HG03558 (cell line): Measurements from ENCODE around the gene PPP2R2B.

Source experiments
- ATAC-seq: cut with Tn5 transposase; IDR thresholded peaks from one replicate; pipeline ENCODE4 v1.9.1; 2021; ENCODE audit warnings: moderate number of reproducible peaks; ENCODE audit not compliant: unreplicated experiment; ENCODE audit errors: extremely low read depth

PPP2R2B gene

DNA sequence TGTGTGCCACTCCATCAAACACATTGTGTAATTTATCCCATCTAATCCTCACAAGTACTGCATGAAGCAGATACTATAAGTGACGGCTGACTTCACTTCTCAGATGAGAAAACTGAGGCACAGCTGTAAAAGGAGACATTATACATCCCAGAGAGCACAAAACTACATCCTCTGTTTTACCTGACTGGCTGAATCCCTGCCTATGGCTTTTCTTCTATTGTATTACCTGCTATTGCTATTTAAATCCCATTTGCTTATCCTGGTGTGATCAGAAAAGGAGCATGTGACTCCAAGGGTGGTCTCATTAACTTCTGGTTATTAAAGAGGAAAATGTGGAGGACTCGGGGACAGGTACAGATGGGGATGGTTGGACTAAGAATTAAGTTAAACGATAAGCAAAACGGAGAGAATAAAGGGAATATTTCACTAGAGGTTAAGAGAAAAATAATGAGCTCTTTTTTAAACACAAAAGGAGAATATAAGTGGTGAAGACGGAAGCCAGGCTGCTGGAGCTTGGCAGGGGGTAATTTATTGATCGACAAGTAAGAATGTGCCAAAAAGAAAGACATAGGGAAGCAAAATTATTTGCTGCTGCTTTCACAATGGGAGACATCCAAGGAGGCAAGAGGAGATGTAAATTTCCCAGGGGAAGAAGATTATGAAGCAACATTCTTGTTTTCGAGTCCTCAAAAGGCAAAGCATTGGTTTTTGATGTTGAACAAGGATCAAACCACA, 206.8 kb downstream of the PPP2R2B start:
- no peak for ATAC-seq

DNA sequence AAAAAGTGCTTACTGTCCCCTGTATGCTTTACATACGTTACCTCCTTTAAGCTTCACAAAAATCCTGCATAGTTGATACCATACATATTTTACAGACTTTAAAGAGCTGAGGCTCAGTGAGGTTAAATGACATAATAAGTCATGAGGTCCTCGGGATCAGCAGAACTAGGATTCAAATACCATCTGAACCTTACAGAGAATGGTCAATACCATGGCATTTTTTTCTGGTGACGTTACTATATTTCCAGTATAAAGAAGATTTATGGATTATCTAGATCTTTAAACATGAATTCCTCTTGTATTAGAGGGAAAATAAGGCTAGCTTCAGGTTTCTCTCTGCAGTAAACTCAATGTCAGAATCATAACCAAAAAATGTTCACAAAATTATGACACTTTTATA, 208.9 kb downstream of the PPP2R2B start:
- no peak for ATAC-seq

DNA sequence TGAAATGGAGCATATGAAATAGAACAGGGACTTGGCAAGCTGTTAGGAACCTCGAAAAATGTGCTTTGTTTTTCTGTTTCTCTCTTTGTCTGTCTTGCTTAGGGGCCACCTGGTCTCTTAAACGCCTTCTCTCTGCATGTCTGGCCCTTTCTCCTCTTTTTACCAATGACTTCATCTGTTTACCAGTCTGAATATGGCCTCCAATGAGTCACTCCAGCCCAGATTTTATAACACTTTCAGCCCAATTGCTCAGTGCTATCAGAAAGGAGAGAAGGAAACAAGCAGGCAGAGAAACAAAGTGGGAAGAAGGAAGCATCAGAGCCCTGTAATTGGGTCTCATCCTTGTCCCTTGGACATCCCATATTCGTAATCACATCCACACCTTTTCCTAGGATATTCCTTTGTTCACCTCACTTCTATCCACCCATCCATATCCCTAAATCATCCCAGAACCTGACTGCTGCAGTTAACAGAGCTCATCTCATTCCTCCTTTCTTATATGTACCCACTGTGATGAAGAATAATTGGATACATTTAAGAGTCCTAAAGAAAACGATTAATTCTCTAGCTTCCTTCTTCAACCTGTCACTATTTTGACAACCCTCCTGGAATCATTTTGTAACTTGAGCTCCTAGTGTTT, 210.8 kb downstream of the PPP2R2B start:
- no peak for ATAC-seq

DNA sequence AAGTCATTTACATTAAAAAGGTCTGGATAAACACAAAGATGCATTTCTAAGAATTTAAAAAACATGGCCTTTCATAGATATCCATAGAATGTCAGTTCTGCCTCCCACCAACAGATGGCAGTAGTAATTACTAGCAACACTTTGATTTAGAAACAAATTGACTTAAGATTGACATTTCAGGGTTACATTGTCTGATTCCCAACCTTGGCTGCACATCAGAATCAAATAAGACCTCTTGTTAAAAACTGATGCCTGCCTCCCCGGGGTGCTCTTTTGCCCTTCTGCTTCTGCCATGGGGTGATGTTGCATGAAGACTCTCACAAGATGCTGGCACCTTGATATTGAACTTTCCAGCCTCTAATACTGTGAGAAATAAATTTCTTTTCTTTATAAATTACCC, 216.3 kb downstream of the PPP2R2B start:
- ATAC-seq: no peak

DNA sequence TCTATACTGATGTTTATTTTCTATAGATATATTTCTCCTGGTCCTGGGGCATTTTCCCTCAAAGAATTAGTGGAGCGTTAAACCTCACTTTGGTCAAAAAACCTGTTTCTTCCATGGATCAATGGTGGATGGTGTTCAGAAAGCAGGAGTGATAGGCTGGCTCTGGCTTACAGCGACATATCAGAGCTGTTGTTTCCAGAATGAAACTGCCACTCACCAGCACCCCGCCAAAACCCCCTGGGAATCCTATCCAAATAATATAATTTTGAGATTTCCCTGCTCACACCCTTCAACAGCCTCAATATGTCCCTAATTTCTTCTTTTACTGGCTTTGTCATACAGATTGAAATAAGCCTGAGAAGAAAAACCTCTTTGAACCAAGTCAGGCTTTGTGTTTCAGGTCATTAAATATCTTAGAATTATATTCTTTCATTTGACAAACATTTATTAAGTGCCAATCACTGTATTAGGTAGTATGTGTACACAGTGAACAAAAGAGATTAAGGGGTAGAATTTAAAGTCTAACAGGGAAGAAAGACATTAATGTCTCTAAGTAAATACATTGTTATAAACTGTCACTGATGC, 218.1 kb downstream of the PPP2R2B start:
- ATAC-seq: no peak

DNA sequence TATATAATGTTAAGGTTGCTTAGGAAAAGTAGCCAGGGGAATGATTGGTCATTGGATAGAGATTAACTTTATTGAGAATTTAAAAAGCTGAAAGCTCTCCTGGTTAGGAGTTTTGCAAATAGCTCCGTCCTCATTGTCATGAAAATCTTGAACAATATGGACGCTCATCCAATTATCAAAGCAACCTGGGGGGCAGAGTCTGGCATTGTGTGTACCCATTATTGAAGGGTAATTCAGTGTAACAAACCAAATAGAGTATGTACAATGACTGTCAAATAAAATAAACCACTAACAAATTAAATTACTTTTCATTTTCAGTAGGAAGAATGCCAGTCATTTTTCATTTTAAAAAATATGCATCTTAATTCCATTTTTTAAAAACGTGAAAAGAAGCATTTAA, 218.6 kb downstream of the PPP2R2B start:
- ATAC-seq: no peak

DNA sequence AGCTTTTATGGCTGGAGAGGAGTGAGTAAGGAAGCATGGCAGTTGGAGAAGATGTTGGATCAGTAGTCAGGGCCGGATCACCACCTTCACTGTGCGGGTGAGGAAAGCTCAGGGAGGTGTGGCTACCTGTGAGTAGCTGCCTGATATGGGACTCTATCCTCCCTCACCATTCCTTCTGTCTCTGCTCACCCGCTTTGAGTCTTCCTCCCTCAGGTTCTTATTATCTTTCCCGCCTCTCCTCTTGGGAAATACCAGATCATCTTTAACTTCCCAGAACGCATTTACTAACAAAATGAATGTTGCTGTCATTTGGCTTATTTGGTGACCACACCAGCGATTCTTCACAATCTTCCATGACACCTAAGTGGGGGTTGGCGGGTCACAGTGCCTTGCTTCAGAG, 221.9 kb downstream of the PPP2R2B start:
- no peak for ATAC-seq

DNA sequence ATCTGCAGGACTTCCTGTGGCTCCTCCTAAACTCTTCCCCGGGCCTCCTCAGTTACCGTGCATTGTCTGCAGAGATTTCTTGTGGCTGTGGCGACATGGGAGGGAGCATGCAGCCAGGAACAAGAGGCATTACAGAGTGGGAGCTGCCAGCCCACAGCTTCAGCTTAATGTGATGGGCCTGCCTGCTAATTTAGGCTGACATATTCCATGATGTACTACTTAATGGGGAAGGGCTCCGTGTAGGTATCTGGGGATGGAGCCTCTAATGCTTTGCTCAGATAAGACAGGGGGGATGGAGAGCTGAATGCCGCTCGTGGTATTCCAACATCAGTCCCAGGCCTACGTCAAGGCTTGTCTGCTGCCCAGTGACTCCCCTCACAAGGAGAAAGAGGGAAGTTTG, 225.0 kb downstream of the PPP2R2B start:
- no peak for ATAC-seq

DNA sequence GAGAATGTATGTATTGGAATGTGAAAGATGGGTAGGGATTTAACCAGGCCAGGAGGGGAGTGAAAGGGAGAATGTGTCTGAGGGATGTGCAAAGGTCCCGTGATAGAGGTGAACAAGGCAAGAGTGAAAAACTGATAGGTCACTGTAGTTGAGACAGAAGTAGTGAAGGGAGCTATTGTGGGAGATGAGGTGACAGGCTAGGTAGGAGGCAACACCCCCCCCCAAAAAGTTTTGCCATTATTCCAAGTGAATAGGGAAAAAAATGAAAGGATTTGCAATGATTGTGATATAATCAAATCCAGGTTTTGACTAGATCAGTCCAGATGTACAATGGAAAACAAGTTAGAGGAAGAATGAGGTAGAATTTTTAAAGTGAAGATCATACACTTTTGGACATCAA, 226.0 kb downstream of the PPP2R2B start:
- ATAC-seq: no peak

DNA sequence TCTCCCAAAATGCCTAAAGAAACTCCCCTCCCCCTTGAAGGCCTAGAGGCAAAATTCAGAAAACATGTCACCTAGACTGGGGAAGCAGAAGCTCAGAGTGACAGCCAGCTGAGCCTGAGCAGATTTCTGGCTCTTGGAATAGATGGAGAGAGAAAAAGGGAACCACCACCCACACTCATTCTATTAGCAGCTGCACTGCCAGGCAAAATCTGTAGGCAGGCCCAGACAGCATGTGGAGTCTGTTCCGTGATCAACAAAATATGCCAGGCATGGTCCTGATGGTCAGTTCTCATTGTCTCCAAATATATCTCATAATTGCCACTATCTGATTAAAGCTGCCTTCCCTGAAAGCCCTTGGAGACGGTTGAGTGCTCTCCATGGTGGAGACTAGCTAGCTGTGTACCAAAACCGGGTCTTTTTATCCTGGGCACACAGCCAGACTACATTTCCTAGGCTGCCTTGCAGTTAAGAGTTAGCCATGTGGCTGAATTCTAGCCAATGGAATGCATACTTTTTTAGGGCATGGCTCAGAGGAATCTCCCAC, 230.8 kb downstream of the PPP2R2B start:
- no peak for ATAC-seq

DNA sequence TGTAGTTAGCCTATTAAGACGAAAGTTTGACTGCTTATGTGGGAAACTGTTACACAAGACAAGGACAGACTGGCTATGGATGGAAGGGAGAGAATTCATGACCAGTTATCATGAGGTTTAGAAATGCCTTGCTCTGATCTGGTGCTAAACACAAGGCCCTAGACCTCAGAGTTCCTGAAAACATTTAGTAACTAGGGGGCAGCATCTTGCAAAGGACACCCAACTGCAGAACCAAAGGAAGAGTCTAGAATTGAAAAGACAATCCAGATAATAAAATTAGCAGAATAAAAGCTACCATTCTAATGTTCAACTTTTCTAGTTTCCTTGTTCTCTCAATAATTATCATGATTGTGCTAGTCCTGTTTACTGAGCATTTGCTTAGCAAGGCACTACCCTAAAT, 232.1 kb downstream of the PPP2R2B start:
- no peak for ATAC-seq

DNA sequence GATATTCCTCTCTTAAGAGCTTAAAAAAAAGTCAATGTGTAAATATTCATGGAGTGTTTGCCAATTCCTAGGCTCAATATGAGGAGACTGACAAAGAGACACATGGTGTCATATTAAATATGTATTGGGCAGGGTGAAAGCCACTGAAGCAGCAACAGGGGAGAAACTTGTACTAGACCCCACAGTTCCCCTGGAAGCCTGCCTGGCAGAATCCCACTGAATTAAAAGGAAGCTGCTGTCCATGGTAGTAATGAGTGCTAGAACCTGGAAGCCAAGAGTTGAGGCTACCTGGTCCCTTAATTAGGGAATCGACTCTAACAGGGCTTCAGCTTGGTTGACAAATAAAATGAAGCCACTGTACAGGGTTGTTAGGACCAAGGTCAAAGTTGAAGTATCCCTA, 233.2 kb downstream of the PPP2R2B start:
- ATAC-seq: no peak

DNA sequence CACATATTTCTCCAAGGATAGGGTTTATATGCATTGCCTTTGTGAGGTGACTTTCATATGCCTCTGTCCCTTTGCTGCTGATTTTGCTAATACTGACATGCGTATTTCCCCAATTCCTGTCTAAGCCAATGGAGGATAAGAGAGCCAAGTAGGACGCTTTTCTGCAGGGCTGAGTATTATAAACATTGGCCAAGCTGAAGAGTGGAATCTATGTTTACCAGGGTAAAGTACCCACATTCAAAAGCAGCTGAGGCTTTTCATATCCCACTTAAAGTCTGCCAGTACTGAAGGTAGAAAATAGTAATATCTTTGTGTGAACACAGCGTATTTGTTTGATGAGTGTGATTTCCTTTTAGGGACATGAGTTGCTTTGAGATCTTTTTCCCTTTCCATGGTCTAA, 233.7 kb downstream of the PPP2R2B start:
- no peak for ATAC-seq

DNA sequence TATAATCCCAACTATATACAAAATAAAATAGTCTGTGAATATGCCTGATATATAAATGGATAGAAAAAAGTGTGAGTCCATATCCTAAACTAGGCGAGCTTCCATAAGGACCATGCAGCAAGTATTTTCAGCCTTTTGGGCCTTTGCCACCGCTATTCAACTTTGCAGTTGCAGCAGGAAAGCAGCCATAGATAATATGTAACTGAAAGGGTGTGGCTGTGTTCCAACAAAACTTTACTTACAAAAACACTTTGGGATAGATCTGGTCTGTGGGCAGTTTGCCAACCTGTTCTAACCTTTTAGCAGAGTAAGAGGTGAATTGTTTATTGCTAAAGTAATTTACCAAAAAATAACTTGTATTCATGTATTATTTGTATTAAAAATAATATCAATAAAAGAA, 234.8 kb downstream of the PPP2R2B start:
- no peak for ATAC-seq

DNA sequence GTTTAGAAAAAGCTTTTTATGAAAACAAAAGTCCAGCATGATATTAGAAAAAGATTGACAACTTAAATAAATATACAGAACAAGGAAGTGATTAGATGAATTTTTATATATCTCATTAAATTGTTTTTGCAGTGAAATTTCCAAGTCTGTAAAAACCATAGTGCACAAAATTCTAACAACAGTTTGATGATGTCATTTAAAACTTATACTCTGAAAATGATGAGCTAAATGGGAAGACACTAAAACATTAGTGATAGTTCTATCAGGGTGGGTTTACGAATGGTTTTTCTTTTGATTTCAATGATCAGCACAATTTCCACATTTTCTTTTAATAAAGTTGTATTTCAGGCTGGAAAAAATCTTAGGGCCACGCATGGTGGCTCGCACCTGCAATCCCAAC, 236.1 kb downstream of the PPP2R2B start:
- no peak for ATAC-seq

DNA sequence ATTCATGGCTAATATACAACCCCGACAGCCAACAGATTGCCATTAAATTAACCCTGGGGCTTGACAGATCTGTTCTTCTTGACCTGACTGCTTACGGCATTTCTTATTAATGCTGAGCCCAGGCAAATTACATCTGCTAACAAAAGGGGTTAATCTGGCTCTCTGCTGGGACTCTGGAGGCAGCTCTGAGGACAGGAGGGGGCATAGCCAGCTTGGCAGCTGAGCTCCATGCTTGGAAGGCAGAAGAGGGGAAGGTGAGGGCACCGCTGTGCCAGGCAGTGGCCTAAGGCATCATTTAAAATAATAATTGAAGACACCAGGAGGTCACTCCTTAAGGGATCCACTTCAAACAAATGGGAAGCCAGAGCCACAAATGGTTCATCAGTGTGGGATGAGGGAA, 236.6 kb downstream of the PPP2R2B start:
- no peak for ATAC-seq

DNA sequence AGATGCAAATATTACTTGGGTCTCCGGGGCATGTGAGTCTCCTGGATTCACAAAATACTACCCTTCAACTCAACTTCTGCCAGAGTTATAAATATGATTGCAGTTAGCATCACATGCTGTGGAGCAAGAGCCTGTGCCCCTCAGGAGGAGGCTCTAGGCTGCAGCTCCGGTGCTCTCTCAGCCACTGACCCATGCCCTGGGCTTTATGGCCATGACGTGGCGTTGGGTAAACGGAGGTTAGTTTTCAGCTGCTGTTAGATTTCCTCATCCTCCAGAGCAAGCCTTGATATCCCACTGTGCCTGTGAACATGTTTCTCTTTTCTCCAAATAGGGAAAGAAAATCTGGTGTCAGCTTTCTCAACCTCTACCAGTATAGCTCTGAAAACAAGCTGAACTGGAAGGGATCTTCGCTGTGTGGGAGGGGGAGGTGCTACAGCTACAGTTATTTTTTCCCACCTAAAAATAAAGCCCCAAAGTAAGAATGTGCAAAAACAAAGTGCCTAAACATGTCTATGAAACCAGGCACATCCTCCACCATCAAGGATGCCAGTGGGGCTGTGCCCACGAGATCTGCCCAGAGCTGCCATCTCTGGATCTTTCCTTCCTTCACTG, 238.2 kb downstream of the PPP2R2B start:
- ATAC-seq: no peak

DNA sequence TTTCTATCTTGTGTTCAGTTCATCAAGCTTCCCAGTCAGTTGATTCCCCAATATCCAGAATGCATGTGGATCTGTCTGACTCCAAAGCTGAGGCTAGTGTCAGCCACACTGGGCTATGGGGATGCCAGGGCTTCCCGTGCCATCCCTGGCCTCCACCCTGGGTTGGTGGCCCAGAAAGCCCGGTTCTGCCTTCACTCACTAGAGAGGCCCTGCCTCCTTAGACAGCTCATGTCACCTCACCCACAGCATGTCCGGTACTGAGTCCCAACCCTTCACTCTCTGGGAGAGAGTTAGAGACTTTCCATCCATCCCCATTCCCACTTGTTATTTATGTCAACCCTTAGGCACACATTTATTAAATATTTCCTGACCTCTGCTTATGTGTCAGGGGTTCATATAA, 243.1 kb downstream of the PPP2R2B start:
- no peak for ATAC-seq

DNA sequence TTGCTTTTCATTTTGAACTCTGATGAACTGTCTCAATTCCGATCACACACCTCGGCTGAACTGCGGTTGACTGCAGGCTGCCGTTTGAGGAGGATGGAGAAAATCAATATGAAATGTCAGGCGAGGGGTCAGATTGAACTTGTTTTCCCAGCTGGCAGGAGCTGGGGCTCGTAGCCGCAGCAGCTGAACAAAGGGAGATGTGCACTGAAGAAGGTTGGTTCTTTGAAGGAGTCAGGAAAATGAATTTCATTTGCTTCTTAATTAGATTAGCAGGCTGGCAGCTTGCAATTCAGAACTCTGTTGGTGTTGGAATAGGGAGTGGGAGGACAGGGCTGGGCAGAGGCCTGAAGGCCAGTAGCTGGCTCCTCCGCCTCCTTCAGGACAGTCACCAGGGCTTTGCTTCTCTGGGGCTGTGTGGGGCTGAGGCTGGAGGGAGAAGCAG, 245.2 kb downstream of the PPP2R2B start:
- ATAC-seq: no peak

DNA sequence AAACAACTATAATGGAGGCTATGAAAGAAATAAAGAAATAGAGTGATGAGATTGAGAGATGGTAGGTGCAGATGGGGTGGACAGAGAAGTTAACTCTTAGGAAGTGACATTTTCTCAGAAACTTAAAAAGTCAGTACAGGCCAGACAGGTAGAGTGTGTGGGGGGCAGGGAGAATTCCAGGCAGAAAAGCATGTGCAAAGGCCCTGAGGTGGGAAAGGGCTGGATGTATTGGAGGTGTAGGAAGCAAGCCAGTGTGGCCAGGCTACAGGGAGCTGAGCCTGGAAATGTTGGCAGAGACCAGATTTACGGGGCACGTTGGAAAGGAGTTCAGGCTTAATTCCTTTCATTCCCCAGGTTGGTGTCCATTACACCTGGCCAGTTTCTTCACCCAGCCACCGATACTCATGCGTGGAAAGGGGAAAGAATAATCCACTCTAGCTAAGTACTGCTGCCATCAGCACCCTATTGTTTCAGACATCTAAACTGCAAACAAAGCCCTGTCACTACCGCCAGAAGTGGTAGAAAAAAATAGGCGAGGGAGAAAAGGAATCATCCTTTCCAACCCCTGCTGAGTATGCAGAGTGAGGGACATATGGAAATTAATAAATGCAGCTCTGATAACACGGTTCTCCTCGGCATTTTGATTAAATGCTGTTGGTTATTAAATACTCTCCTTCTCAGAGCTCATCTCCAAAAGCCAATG, 245.8 kb downstream of the PPP2R2B start:
- no peak for ATAC-seq
